Islet of Langerhans (tissue), 1 donor: ENCODE measurements around the gene PHKB.
A peak's percentile ranks its signal among the peaks of the same experiment; 100 is the strongest.
"Not testable (repeated sequence)": the region's sequence is repeated elsewhere in the genome, so short reads cannot be mapped to it uniquely, and the experiment has no call there.

Experiments used
- FAIRE-seq: peaks from one replicate; lab custom pipeline; 2011; peaks lifted over from hg19 to GRCh38; lab: Jason Lieb, UNC

PHKB gene

GRCh38 chr16:47626246-47626645 is 165.1 kb downstream of the PHKB start:
- no peak for FAIRE-seq

DNA sequence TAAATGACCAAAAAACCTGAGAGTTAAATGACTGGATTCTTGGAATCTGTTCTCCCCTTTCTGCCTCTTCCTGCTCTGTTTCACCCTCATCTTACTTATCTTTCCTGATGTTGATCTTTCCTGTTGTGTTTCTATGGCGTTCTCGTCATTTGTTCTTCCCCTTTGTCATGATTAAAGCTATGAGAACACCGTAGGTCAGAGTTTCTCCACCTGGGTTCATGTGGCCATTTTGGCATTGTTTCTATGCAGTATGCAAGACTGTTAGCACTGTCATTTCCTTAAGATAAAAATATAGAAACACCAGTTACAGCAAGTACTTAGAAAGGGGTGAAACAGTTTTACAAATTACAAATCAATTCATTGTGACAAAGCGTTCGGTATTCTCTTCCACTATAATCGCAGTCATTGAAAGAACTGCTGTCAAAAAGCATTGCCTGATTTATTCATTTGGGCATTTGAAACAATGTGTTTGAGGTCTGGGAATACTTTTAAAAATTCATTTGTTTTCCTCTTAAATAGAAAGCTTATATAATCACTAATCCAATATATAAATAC is 166.0 kb downstream of the PHKB start:
- FAIRE-seq: no peak

DNA sequence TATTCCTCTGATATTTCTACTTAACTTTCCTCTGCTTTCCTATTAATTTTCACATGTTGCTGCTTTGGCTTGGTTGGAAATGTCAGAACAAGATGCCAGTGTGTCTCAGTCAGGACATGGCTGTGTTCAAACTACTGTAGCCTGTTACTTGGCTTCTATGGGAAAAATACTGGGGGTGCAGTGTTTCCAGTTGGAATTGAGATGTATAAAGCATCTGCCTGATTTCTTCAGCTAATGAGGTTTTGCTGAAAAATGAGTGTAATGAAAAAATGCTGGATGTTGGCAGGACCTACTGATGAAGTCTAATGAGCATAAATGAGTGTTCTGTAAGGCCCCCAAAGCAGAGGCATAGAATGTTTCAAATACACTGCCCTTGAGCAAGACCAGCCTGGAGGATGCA is 166.6 kb downstream of the PHKB start:
- FAIRE-seq: no peak

- FAIRE-seq: no peak
Observed at GRCh38 chr16:47631131-47631530, 170.0 kb downstream of the PHKB start.

DNA sequence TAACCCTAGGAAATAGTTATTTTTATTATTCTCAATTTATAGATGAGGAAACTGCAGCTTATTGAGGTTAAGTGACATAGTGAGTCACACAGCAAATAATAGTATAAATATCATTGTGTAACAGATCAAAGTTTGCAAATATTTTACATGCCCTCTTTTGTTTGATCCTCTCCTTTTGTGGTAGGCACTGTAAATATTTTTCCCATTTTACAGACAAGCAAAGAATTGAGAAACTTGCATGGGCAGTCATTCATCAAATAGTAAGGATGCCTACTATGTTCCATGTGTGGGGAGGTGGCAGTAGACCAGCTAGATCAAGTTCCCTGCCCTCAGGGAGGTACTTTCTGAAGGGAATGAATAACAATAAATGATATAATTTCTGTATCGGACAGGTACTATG is 173.0 kb downstream of the PHKB start:
- no peak for FAIRE-seq

- no peak for FAIRE-seq
Observed at GRCh38 chr16:47634727-47635126, 173.6 kb downstream of the PHKB start.

- no peak for FAIRE-seq
Observed at GRCh38 chr16:47636501-47637099, 175.5 kb downstream of the PHKB start.

- no peak for FAIRE-seq
Observed at GRCh38 chr16:47638175-47638574, 177.0 kb downstream of the PHKB start.

GRCh38 chr16:47640661-47641060 is 179.5 kb downstream of the PHKB start:
- no peak for FAIRE-seq

- no peak for FAIRE-seq
Observed at GRCh38 chr16:47643323-47644000, 182.3 kb downstream of the PHKB start.

- no peak for FAIRE-seq
Observed at GRCh38 chr16:47644166-47644565, 183.0 kb downstream of the PHKB start.

DNA sequence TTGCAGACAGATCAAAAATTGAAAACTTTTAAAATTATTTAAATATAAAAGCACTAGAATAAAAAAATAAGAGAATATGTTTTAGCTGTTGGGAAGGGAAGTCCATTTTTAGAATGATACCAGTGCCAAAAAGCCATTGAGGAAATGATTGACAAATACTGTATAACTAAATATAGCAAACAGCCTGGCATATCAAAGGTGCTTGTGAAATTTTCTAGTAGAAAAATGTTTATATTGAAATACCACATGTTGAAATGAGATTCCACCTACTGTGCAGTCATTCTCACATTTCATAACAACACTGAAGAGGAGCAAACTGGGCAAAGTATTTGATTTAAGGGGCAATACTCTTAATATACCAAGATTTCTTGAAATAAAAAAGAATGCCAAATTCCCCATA is 183.5 kb downstream of the PHKB start:
- no peak for FAIRE-seq

- FAIRE-seq: no peak
Observed at GRCh38 chr16:47646914-47647313, 185.8 kb downstream of the PHKB start.

DNA sequence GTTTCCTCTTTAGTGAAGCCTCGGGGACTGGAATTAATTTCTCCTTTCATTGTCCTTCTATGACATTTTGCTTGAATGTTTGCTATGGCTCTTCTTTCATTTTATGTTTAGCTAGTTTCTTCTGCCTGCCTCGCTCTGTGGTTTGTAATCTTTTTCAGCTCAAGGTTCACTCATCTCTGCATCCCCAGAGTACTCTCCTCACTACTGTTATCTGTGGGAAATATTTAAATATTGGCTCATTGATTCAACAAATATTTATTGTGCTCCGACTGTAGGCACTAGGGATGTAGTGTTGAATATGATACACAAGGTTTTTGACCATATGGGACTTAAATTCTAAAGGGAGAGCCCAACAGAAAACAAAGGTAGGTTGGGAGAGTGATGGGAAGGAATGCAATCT is 195.9 kb downstream of the PHKB start:
- no peak for FAIRE-seq

DNA sequence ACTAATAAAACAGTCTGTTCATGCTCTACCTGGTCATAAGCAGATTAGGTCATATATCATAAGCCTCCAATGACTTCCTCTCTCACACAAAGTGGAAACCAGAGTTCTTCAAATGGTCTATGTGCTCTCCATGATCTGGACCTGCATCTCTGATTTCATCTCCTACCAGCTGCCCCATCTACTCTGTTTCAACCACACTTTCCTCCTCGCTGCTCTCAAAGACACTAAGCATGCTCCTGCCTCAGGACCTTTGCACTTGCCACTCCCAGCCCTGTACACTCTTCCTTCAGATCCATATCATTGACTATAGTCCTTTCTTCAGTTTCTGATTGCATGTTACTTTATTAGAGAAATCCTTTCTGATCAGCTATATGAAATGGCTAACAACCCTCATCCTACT is 196.8 kb downstream of the PHKB start:
- no peak for FAIRE-seq

- FAIRE-seq: no peak
Observed at GRCh38 chr16:47660540-47660939, 199.4 kb downstream of the PHKB start.

DNA sequence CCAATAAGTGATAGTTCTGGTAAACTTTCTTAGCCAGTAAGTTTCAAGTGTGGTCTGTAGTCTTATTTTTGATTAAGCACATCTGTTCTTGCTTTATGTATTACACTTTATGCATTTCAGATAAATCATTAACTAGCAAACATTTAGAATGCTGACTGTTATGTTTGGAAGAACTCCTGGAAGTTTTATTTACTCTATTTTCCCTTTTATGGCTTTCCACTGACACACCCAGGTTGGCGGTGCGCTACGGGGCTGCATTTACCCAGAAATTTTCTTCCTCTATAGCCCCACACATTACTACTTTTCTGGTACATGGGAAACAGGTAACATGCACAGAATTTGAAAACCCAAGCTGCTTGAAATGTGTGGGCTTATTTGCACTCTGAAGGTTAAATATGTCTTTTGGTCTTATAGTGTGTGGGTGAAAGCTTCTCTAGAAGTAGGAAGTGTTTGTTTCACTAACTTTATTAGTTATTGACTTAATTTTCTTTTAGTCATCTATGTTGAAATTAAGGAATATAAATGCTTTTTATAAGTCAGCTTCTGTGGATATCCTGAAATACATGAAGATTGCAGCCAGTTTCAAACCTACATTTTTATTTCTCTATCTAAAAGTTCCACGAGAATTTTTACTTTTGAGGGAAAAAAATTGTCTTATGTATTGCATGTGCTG is 203.7 kb downstream of the PHKB start:
- peak; percentile 60 for FAIRE-seq

- FAIRE-seq: no peak
Observed at GRCh38 chr16:47666434-47666833, 205.3 kb downstream of the PHKB start.

- FAIRE-seq: no peak
Observed at GRCh38 chr16:47667956-47668355, 206.8 kb downstream of the PHKB start.

GRCh38 chr16:47672475-47672874 is 211.3 kb downstream of the PHKB start:
- FAIRE-seq: no peak

- FAIRE-seq: no peak
Observed at GRCh38 chr16:47676635-47677177, 215.6 kb downstream of the PHKB start.

- FAIRE-seq: not testable (repeated sequence)
Observed at GRCh38 chr16:47681571-47681970, 220.4 kb downstream of the PHKB start.

GRCh38 chr16:47687694-47688093 is 226.6 kb downstream of the PHKB start:
- no peak for FAIRE-seq
